H54 (cell line): ENCODE results near the gene RWDD4.

ENCODE experiments used
- DNase-seq: peaks from one replicate; pipeline ENCODE4 v3.0.0; 2011; ENCODE audit warnings: low spot score, mixed read lengths; ENCODE audit not compliant: insufficient read length
- FAIRE-seq: peaks from 3 replicates; lab custom pipeline; 2011; peaks lifted over from hg19 to GRCh38; lab: Jason Lieb, UNC
- POLR2A ChIP-seq: IDR thresholded peaks from 2 replicates; pipeline ENCODE4 v1.6.1; 2011; ENCODE audit warnings: low read depth, mild to moderate bottlenecking, low read length

Gene RWDD4

DNA sequence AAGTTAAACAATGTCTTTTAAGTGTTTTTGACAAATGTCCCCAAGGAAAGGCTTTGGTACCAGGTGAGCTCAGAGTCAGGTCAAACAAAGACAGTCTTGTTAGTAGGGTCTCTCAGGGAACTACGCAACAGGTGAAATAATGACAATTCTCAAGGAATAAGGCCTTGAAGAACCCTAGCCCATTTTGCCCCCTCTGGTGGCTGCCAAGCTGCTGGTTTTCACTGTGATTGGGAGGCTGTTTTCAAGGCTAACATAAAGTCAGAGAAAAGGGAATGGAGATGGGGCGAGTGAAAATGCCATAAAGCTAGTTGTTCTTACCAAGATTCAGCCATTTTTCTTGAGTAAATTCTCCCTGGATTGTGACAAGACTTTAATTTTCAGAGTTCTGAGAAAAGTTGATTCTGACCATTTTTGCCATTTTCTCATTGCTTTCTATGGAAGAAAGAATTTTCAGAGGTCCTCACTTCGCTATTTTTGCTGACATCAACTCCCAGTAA, 58.7 kb downstream of the RWDD4 start:
- DNase-seq, result no peak
- FAIRE-seq, result no peak
- no peak for TF ChIP-seq POLR2A

DNA sequence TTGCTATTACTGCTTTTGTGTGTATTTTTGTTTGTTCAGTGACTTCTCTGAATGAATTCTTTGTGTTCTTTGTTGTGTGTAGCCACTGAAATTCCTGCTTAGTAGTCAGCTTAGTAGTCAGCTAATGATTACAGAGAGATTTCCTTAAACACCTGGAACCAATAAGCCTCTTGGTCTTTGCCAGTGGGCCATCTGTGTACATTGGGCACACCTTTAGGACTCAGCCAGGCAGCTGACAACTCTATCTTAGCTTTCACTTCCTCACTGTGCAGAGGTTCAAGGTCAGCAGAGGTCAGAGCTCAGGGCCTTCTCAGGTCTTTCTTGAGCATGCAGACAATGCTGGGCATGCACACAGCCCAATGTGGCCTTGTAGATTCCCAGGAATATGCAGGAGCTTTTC, 59.3 kb downstream of the RWDD4 start:
- FAIRE-seq, result no peak
- no peak for TF ChIP-seq POLR2A

DNA sequence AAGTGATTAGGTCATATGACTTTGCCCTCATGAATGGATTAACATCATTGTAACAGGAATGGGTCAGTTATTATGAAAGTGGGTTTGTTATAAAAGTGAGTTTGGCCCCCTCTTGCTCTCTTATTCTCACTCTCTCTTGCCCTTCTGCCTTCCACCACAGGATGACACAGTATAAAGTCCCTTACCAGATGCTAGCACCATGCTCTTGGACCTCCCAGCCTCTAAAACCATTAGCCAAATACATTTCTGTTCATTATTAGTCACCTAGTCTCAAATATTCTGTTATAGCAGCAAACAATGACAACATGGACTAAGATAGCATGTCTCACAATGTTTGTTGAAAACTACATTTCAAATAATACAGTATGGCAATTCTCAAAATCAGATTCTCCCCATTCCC, 59.7 kb downstream of the RWDD4 start:
- DNase-seq (no peak), FAIRE-seq (no peak)
- TF ChIP-seq POLR2A, result no peak

More for the DNA sequence above, 59.3 kb downstream of the RWDD4 start:
- DNase-seq, result no peak

DNA sequence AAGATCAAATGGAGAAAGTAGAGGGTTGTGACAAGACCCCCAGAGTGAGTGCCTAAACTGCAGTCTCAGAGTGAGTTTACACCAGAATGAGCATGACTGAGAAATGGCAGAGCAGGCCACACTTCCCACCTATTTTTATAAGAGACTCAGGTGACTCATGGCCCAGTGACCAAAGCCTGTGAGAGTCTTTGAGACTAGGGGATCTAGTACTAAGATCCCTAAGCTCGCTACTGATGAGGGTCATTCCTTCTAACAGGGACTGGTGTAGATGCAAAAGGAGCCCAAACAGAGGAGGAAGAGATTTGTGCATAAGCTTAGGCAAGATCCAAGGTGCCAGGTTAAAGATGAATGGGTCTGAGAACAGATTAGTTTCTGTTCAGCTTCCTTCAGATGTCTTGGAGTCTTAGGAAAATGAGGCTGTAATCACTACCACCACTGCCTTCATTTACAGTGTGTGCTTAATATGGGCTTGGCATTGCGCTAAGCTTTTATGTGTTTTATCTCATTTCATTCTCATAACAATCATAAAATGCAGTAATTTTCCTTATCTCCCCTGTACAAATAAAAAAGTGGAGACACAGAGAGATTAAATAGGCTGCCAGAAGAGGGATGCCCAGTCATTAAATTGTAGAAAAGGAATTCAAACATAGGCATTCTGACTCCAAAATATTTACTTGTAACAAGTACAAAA, 62.8 kb downstream of the RWDD4 start:
- DNase-seq (no peak), FAIRE-seq (no peak)
- TF ChIP-seq POLR2A, result no peak

DNA sequence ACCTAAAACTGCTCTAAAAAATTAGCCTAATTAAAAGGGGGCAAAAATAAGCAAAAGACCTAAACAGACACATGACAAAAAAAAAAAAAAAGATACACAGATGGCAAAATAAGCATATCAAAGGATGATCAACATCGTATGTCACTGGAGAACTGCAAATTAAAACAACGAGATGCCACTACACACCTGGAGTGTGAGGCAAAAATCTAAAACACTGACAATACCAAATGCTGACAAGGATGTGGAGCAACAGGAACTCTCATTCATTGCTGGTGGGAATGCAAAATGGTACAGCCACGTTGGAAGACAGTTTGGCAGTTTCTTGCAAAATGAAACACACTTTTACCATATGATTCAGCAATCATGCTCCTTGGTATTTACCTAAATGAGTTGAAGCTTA, 64.2 kb downstream of the RWDD4 start:
- DNase-seq (no peak), FAIRE-seq (no peak)
- no peak for TF ChIP-seq POLR2A

DNA sequence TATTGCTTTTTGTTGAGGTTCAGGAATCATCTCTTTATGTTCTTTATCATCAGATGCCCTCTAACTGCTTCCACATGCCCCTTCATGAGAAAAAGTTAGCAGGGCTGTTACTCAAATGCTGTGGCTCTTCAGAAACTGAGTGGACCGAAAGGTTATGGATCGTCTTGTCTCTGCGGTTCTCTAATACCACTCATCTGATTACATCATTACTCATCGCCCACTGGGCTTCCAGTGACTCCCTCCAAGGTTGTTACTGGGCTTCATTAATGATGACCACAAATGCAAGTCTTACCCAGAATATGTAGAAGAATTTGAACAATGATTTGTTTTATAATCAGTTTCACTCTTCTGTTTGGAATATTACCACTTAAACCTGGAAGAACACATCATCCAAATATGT, 67.7 kb downstream of the RWDD4 start:
- DNase-seq (no peak), FAIRE-seq (no peak)
- no peak for TF ChIP-seq POLR2A
